Central memory CD8-positive, alpha-beta T cell (primary cell): ENCODE measurements around the gene TNNI3K.

Source experiments
- ATAC-seq: fragments of 150-1000 bp; cut with Tn5 transposase; replicated peaks from 2 replicates; pipeline ENCODE4 v1.10.0; 2022; ENCODE audit warnings: mild to moderate bottlenecking, moderate FRiP score, moderate number of reproducible peaks; ENCODE audit not compliant: poor library complexity, severe bottlenecking; ENCODE audit errors: extremely low read depth
- DNase-seq, 2 donors: peaks; one replicate each; pipeline ENCODE4 v3.0.0; 2021; ENCODE audit warnings: low spot score in 2 of 2
- H3K27ac Mint-ChIP-seq: one replicate; pipeline ENCODE4 v1.8.0; 2022; ENCODE audit warnings: low read depth, mild to moderate bottlenecking, moderate library complexity, mixed read lengths
- H3K27me3 Mint-ChIP-seq: one replicate; pipeline ENCODE4 v1.8.0; 2022; ENCODE audit warnings: mixed read lengths
- H3K36me3 Mint-ChIP-seq: one replicate; pipeline ENCODE4 v1.8.0; 2022; ENCODE audit warnings: mild to moderate bottlenecking, moderate library complexity, mixed read lengths; ENCODE audit not compliant: insufficient read depth
- H3K4me1 Mint-ChIP-seq: one replicate; pipeline ENCODE4 v1.8.0; 2022; ENCODE audit warnings: mixed read lengths
- H3K4me3 Mint-ChIP-seq: one replicate; pipeline ENCODE4 v1.8.0; 2022; ENCODE audit warnings: mild to moderate bottlenecking, moderate library complexity, mixed read lengths
- H3K9me3 Mint-ChIP-seq: one replicate; pipeline ENCODE4 v1.8.0; 2022; ENCODE audit warnings: mixed read lengths

The TNNI3K gene

GRCh38 chr1:74323937-74324473 lies 88.8 kb downstream of the TNNI3K start:
- DNase-seq, result no peak
- H3K27ac Mint-ChIP-seq, result no peak overlapping the region
- no peak overlapping the region for H3K4me3 Mint-ChIP-seq
- ATAC-seq, result no peak
- H3K36me3 Mint-ChIP-seq, result no peaks in the 10 kb centered on the region
- no peaks in the 10 kb centered on the region for H3K9me3 Mint-ChIP-seq
- no peaks in the 10 kb centered on the region for H3K27me3 Mint-ChIP-seq
- H3K4me1 Mint-ChIP-seq, result no peaks in the 10 kb centered on the region

GRCh38 chr1:74324684-74325448 lies 89.7 kb downstream of the TNNI3K start:
- Mint-ChIP-seq H3K4me1 (no peaks in the 10 kb centered on the region), H3K36me3 (no peaks in the 10 kb centered on the region), H3K27me3 (no peaks in the 10 kb centered on the region), H3K4me3 (no peak overlapping the region), H3K27ac (no peak overlapping the region), H3K9me3 (no peaks in the 10 kb centered on the region)
- DNase-seq (no peak), ATAC-seq (no peak)

GRCh38 chr1:74328851-74329250 lies 93.7 kb downstream of the TNNI3K start:
- Mint-ChIP-seq H3K9me3 (no peaks in the 10 kb centered on the region), H3K4me1 (no peaks in the 10 kb centered on the region), H3K27me3 (no peaks in the 10 kb centered on the region), H3K27ac (no peak overlapping the region), H3K4me3 (no peak overlapping the region), H3K36me3 (no peaks in the 10 kb centered on the region)
- ATAC-seq (no peak), DNase-seq (no peak)

GRCh38 chr1:74333244-74333643 lies 98.1 kb downstream of the TNNI3K start:
- no peak for DNase-seq
- Mint-ChIP-seq H3K27me3 (no peaks in the 10 kb centered on the region), H3K4me3 (no peak overlapping the region), H3K9me3 (no peaks in the 10 kb centered on the region), H3K4me1 (no peaks in the 10 kb centered on the region), H3K36me3 (no peaks in the 10 kb centered on the region), H3K27ac (no peak overlapping the region)
- no peak for ATAC-seq

GRCh38 chr1:74334147-74334546 lies 99.0 kb downstream of the TNNI3K start:
- Mint-ChIP-seq H3K9me3 (no peaks in the 10 kb centered on the region), H3K27me3 (no peaks in the 10 kb centered on the region), H3K27ac (no peak overlapping the region), H3K36me3 (no peaks in the 10 kb centered on the region), H3K4me3 (no peak overlapping the region), H3K4me1 (no peaks in the 10 kb centered on the region)
- DNase-seq, result no peak
- ATAC-seq, result no peak

- no peak overlapping the region for H3K4me3 Mint-ChIP-seq
- no peaks in the 10 kb centered on the region for H3K9me3 Mint-ChIP-seq
- H3K27ac Mint-ChIP-seq, result no peak overlapping the region
- H3K36me3 Mint-ChIP-seq, result no peaks in the 10 kb centered on the region
- no peaks in the 10 kb centered on the region for H3K4me1 Mint-ChIP-seq
- ATAC-seq (no peak), DNase-seq (no peak)
- no peaks in the 10 kb centered on the region for H3K27me3 Mint-ChIP-seq
These were observed 105.5 kb downstream of the TNNI3K start for GRCh38 chr1:74340656-74341055.

- ATAC-seq (no peak), DNase-seq (no peak)
- H3K9me3 Mint-ChIP-seq, result no peaks in the 10 kb centered on the region
- H3K27ac Mint-ChIP-seq, result no peak overlapping the region
- no peak overlapping the region for H3K4me3 Mint-ChIP-seq
- H3K36me3 Mint-ChIP-seq, result no peaks in the 10 kb centered on the region
- H3K27me3 Mint-ChIP-seq, result no peaks in the 10 kb centered on the region
- H3K4me1 Mint-ChIP-seq, result no peaks in the 10 kb centered on the region
These were observed 106.6 kb downstream of the TNNI3K start for GRCh38 chr1:74341702-74342339.

- Mint-ChIP-seq H3K4me1 (no peaks in the 10 kb centered on the region), H3K9me3 (no peaks in the 10 kb centered on the region), H3K27me3 (no peaks in the 10 kb centered on the region), H3K27ac (no peak overlapping the region), H3K36me3 (no peaks in the 10 kb centered on the region), H3K4me3 (no peak overlapping the region)
- ATAC-seq (no peak), DNase-seq (no peak)
These were observed 108.0 kb downstream of the TNNI3K start for GRCh38 chr1:74343216-74343615.

- ATAC-seq, result no peak
- Mint-ChIP-seq H3K27me3 (no peaks in the 10 kb centered on the region), H3K4me3 (no peak overlapping the region), H3K27ac (no peak overlapping the region), H3K9me3 (no peaks in the 10 kb centered on the region), H3K4me1 (no peaks in the 10 kb centered on the region), H3K36me3 (no peaks in the 10 kb centered on the region)
- no peak for DNase-seq
These were observed 109.2 kb downstream of the TNNI3K start for GRCh38 chr1:74344387-74344786.

GRCh38 chr1:74356493-74356892 lies 121.3 kb downstream of the TNNI3K start:
- no peak for DNase-seq
- ATAC-seq, result no peak
- Mint-ChIP-seq H3K36me3 (no peaks in the 10 kb centered on the region), H3K27me3 (no peaks in the 10 kb centered on the region), H3K4me3 (no peak overlapping the region), H3K4me1 (no peaks in the 10 kb centered on the region), H3K9me3 (no peaks in the 10 kb centered on the region), H3K27ac (no peak overlapping the region)

GRCh38 chr1:74357150-74357549 lies 122.0 kb downstream of the TNNI3K start:
- no peaks in the 10 kb centered on the region for H3K27me3 Mint-ChIP-seq
- H3K4me1 Mint-ChIP-seq, result no peaks in the 10 kb centered on the region
- ATAC-seq, result no peak
- H3K4me3 Mint-ChIP-seq, result no peak overlapping the region
- no peaks in the 10 kb centered on the region for H3K36me3 Mint-ChIP-seq
- no peak overlapping the region for H3K27ac Mint-ChIP-seq
- no peaks in the 10 kb centered on the region for H3K9me3 Mint-ChIP-seq
- no peak for DNase-seq

GRCh38 chr1:74357756-74358155 lies 122.6 kb downstream of the TNNI3K start:
- no peak overlapping the region for H3K27ac Mint-ChIP-seq
- H3K9me3 Mint-ChIP-seq, result no peaks in the 10 kb centered on the region
- DNase-seq, result no peak
- H3K4me1 Mint-ChIP-seq, result no peaks in the 10 kb centered on the region
- no peaks in the 10 kb centered on the region for H3K27me3 Mint-ChIP-seq
- H3K36me3 Mint-ChIP-seq, result no peaks in the 10 kb centered on the region
- ATAC-seq, result no peak
- no peak overlapping the region for H3K4me3 Mint-ChIP-seq

GRCh38 chr1:74362691-74363090 lies 127.5 kb downstream of the TNNI3K start:
- H3K9me3 Mint-ChIP-seq, result no peaks in the 10 kb centered on the region
- ATAC-seq (no peak), DNase-seq (no peak)
- no peaks in the 10 kb centered on the region for H3K36me3 Mint-ChIP-seq
- no peak overlapping the region for H3K27ac Mint-ChIP-seq
- no peaks in the 10 kb centered on the region for H3K27me3 Mint-ChIP-seq
- H3K4me3 Mint-ChIP-seq, result no peak overlapping the region
- H3K4me1 Mint-ChIP-seq, result no peaks in the 10 kb centered on the region
